Calu3 (cell line): Measurements from ENCODE around the gene CES4A. TPM values are rescaled to one million over a fixed set of nuclear protein-coding genes. Genes with fewer than 3 reads are reported as not detected.

ENCODE experiments used
- BruUV-seq: library from RNA; stranded (reverse); fragments of 400-500 nt; replicated peaks from 2 replicates; lab custom pipeline; 2021; lab: Mats Ljungman, UMichigan
- CTCF ChIA-PET: fragments of 300-600 bp; sonication (Branson Sonifier 250); formaldehyde crosslinking; loops from one replicate; lab custom pipeline; 2022; ENCODE audit warnings: antibody characterized with exemption; lab: Charles Lee
- DNase-seq: peaks from one replicate; pipeline ENCODE4 v3.0.0; 2022
- H3K27ac Mint-ChIP-seq: one replicate; pipeline ENCODE4 v1.8.0; 2022; ENCODE audit warnings: mixed read lengths; ENCODE audit not compliant: unreplicated experiment
- H3K27me3 Mint-ChIP-seq: one replicate; pipeline ENCODE4 v1.8.0; 2022; ENCODE audit warnings: mixed read lengths; ENCODE audit not compliant: unreplicated experiment
- H3K36me3 Mint-ChIP-seq: one replicate; pipeline ENCODE4 v1.8.0; 2022; ENCODE audit warnings: mild to moderate bottlenecking, moderate library complexity, mixed read lengths; ENCODE audit not compliant: insufficient read depth, unreplicated experiment
- H3K4me1 Mint-ChIP-seq: one replicate; pipeline ENCODE4 v1.8.0; 2022; ENCODE audit warnings: mild to moderate bottlenecking, low read depth, mixed read lengths; ENCODE audit not compliant: unreplicated experiment
- H3K4me3 Mint-ChIP-seq: one replicate; pipeline ENCODE4 v1.8.0; 2022; ENCODE audit warnings: mild to moderate bottlenecking, low read depth, moderate library complexity, mixed read lengths; ENCODE audit not compliant: unreplicated experiment
- H3K9me3 Mint-ChIP-seq: one replicate; pipeline ENCODE4 v1.8.0; 2022; ENCODE audit warnings: low read depth, mixed read lengths; ENCODE audit not compliant: unreplicated experiment
- intact Hi-C: fragments of 100-400 bp; cut with micrococcal nuclease; formaldehyde crosslinking; loops from one replicate; pipeline ENCODE4 v1.10.0; 2022; ENCODE audit not compliant: unreplicated experiment
- total RNA-seq: library from RNA; stranded (reverse); gene quantifications from 2 replicates; pipeline ENCODE4 v1.2.3, GENCODE V29; 2022
- TF ChIP-seq, protein P1 (sequence below): fragments of 200-600 bp; IDR thresholded peaks from one replicate; pipeline ENCODE4 v1.8.0; 2022; ENCODE audit warnings: antibody characterized with exemption; ENCODE audit not compliant: unreplicated experiment

Gene CES4A
- total RNA-seq, 1 experiment from 2014 or later = not detected

DNA sequence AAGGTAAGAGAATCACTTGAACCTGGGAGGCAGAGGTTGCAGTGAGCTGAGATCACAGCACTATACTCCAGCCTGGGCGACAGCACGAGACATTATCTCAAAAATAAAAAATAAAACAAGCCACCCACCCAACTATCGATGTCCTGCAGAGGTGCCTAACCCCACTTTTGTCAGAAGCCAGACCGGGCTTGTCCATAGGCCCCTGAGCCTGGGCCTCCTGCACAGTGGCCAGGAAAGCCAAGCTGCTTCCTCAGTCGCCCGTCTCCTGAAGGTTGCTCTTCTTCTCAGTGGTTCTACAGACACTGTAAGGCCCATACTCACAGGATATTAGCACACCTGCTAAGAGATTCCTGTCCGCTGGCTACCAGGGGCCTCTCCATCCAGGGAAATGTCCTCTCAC lies 41.8 kb upstream of the CES4A start:
- H3K9me3 Mint-ChIP-seq = no peaks in the 10 kb centered on the region
- no peak overlapping the region for H3K4me3 Mint-ChIP-seq
- H3K27me3 Mint-ChIP-seq = peaks cover 29% of the 10 kb centered on the region
- H3K27ac Mint-ChIP-seq = no peak overlapping the region
- TF ChIP-seq, protein P1, sequence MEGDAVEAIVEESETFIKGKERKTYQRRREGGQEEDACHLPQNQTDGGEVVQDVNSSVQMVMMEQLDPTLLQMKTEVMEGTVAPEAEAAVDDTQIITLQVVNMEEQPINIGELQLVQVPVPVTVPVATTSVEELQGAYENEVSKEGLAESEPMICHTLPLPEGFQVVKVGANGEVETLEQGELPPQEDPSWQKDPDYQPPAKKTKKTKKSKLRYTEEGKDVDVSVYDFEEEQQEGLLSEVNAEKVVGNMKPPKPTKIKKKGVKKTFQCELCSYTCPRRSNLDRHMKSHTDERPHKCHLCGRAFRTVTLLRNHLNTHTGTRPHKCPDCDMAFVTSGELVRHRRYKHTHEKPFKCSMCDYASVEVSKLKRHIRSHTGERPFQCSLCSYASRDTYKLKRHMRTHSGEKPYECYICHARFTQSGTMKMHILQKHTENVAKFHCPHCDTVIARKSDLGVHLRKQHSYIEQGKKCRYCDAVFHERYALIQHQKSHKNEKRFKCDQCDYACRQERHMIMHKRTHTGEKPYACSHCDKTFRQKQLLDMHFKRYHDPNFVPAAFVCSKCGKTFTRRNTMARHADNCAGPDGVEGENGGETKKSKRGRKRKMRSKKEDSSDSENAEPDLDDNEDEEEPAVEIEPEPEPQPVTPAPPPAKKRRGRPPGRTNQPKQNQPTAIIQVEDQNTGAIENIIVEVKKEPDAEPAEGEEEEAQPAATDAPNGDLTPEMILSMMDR = no peak
- no peak for DNase-seq
- H3K4me1 Mint-ChIP-seq = peaks cover 20% of the 10 kb centered on the region
- H3K36me3 Mint-ChIP-seq = peaks cover 44% of the 10 kb centered on the region
- BruUV-seq = no TSS peak
- intact Hi-C loops = loop anchor here (5.0 kb wide), 2 partner anchors 49 to 241 kb away; no protein-coding TSS in a partner anchor
- CTCF ChIA-PET = interaction anchor here (0.7 kb wide), 1 partner anchor 289 kb away, joined by 3 read pairs; no protein-coding TSS in a partner anchor

GRCh38 chr16:66946974-66947301 lies 41.5 kb upstream of the CES4A start:
- H3K36me3 Mint-ChIP-seq = peaks cover 42% of the 10 kb centered on the region
- peaks cover 20% of the 10 kb centered on the region for H3K4me1 Mint-ChIP-seq
- H3K9me3 Mint-ChIP-seq = no peaks in the 10 kb centered on the region
- H3K27me3 Mint-ChIP-seq = peaks cover 29% of the 10 kb centered on the region
- peak overlapping the region; percentile 32 for H3K27ac Mint-ChIP-seq
- CTCF ChIA-PET = interaction anchor here (0.7 to 0.9 kb wide), 2 partner anchors 210 to 289 kb away, joined by 3 to 4 read pairs; no protein-coding TSS in a partner anchor
- TF ChIP-seq, protein P1 = no peak
- intact Hi-C loops = loop anchor here (5.0 kb wide), 2 partner anchors 50 to 240 kb away; no protein-coding TSS in a partner anchor
- DNase-seq = no peak
- no TSS peak for BruUV-seq
- peak overlapping the region; percentile 77 for H3K4me3 Mint-ChIP-seq

- DNase-seq = peak; percentile 86
- Mint-ChIP-seq H3K9me3 (no peaks in the 10 kb centered on the region), H3K27ac (peak overlapping the region; percentile 32), H3K27me3 (peaks cover 29% of the 10 kb centered on the region), H3K4me3 (peak overlapping the region; percentile 77), H3K36me3 (peaks cover 37% of the 10 kb centered on the region), H3K4me1 (peaks cover 20% of the 10 kb centered on the region)
- intact Hi-C loops = loop anchor here (5.0 kb wide), 2 partner anchors 50 to 240 kb away; no protein-coding TSS in a partner anchor
- TF ChIP-seq, protein P1 = peak; percentile 89
- CTCF ChIA-PET = interaction anchor here (0.6 to 0.9 kb wide), 2 partner anchors 210 to 1767 kb away, joined by 3 to 4 read pairs; no protein-coding TSS in a partner anchor
- BruUV-seq = no TSS peak
Measured at GRCh38 chr16:66947302-66948065, 40.9 kb upstream of the CES4A start.

DNA sequence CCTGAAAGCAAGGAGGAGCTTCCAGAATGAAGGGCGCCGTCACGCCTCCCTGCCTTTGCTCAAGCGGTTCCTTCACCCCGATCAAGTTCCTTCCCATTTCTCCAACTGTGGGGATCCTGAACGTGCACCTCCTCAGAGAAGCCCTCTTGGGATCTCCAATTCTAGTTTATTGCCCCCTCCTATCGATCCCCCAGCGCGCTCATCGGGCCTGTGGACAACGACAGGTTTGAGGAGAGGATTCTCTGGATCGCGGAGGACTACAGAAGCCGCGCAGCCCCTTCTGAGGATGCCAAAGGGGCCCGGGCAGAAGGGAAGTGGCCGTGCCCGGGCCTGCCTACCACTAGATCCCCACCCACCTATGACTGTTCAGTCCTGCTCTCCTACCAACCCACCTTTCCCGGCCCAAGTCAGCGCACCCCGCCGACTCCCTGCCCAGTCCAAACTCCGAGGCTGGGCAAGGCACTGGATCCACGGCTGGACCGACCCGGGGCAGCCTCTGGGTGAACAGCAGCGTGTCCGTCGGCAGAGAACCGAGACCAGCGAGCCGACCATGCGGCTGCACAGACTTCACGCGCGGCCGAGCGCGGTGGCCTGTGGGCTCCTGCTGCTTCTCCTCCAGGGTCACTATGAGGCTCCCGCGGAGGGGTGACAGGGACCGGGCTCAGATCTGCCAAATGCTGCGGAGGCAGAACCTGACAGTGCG lies 40.1 kb upstream of the CES4A start:
- Mint-ChIP-seq H3K27ac (peak overlapping the region; percentile 32), H3K36me3 (peaks cover 36% of the 10 kb centered on the region), H3K4me3 (peak overlapping the region; percentile 77), H3K4me1 (peaks cover 20% of the 10 kb centered on the region), H3K9me3 (no peaks in the 10 kb centered on the region), H3K27me3 (peaks cover 29% of the 10 kb centered on the region)
- intact Hi-C loops = loop anchor here (5.0 kb wide), 2 partner anchors 51 to 239 kb away; no protein-coding TSS in a partner anchor
- DNase-seq = peak; percentile 22
- CTCF ChIA-PET = no interaction called here
- TF ChIP-seq, protein P1 = no peak
- no TSS peak for BruUV-seq
